A549 treated with AZD9567 at 1 μM for 4 hours (cell line): ENCODE data around the gene CSK. TPM values are rescaled to one million over a fixed set of nuclear protein-coding genes. Genes with fewer than 3 reads are reported as not detected.

ENCODE experiments used
- total RNA-seq: library from RNA; stranded (reverse); fragments of 200-300 nt; extraction: Qiagen RNA extraction; gene quantifications from 5 replicates; pipeline ENCODE4 v1.2.3, GENCODE V29; 2022; ENCODE audit not compliant: insufficient read depth

CSK gene
- 60.3 to 69.4 TPM (median 64.0 TPM) in 5 replicates for total RNA-seq

DNA sequence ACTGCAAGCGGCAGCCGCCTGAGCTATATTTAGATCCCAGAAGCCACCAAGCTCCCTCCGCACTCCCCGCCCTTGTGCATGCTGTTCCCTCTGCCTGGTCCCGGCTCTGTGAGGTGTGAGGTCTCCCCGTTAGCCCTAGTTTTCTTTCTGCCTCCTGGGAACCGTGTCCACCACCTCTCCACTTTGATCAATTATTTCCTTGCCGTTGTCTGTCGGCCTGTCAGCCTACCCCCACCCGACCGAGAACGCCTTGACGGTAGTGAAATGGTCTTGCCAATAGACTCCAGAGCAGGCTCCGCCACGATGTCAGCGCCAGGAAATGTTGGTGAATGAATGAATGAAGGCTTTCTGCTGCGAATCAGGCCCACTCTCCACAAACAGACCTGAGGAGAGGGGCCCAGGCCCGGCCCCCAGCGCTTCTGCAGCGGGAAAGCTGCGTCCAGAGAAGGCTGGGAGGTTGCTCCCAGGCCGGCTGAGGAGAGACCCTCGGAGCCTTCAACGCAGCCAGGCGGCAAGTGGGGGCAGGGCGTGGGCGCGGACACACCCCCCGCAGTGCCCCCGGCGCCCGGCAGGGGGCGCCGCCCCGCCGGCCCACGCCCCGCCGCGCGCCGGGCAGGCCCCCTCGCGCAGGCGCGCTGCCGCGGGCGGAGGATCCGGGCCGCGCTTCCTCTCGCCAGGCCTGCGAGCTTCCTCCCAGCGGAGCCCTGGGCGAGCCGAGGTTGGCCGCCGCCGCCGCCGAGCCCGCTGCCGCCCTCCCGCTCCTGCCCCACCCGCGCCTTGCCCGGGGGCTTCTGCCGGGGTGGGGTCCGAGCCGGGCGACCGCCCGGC lies at the start of gene CSK:
CSK (plus strand) TSS at position 650 of the 828 bp plus-strand sequence. CDS start 16,218 bp downstream, outside the sequence.

DNA sequence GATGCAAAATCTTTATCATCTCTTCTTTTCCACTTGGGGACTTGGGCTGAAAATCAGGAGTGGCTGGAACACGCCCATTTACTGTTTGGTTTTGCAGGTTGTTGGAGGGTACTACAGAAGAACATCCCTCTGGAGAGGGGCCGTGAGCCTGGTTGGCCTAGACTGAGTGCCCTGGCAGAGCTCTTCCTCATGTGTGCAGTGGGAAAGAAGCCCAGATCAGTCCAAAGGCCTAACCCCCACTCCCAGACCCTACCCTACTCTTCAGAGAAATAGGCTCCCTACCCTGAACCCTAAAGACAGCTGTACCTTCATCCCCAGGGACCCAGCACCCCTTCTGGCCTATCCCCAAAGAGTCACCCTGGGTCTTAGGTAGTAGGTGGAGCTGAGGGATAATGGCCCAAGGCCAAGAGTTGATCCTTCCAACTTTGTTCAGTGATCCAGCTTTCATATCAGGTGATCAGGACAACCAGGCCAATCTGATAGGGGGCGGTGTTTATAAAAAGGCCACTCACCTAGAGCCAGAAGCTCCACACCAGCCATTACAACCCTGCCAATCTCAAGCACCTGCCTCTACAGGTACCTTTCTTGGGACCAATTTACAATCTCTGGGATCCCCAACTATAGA lies 33.4 kb upstream of the CSK start, which contains the start of gene CYP1A2:
CYP1A2 (plus strand) TSS at position 524 of the 625 bp plus-strand sequence. CDS start 894 bp downstream, outside the sequence.

DNA sequence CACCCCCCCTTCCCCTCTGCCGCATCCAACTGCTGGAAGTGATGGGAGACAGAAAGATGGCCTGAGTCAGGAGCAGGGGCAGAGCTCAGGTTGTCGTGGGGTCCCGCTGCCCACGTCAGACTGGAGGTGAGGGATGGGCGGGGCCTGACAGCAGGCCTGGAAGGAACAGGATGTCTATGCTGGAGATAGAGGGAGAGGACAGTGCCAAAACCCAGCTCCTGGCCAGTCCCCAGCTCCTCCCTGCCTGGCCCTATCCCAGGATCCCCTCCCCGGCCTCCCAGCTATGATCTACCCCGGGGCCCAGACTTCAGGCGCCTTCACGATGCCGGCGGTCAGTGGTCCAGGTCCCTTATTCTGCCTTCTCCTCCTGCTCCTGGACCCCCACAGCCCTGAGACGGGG lies 30.7 kb downstream of the CSK start, which contains the start of gene LMAN1L:
LMAN1L (plus strand) TSS at position 303 of the 400 bp plus-strand sequence; CDS start at position 323, 20 bp downstream.

DNA sequence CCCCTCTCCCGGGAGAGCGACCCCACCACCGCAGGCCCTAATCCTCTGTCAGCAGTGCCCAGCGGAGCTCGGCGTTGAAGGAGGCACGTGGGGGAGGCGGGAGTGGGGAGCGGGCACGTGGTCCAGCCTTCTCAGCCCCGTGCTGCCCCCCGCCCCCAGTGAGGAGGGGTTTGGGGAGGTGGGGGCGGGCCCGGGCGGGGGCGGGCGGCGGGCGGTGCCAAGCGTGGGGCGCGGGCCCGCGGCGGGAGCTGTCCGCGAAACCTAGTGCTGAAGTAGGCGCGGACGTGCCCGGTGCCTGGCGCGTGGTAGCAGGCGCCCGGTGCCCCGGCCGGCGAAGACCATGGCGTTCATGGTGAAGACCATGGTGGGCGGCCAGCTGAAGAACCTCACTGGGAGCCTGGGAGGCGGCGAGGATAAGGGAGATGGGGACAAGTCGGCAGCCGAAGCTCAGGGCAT lies 44.5 kb downstream of the CSK start, which contains the start of gene CPLX3:
CPLX3 (plus strand) TSS at position 264 of the 456 bp plus-strand sequence; CDS start at position 341, 77 bp downstream.

DNA sequence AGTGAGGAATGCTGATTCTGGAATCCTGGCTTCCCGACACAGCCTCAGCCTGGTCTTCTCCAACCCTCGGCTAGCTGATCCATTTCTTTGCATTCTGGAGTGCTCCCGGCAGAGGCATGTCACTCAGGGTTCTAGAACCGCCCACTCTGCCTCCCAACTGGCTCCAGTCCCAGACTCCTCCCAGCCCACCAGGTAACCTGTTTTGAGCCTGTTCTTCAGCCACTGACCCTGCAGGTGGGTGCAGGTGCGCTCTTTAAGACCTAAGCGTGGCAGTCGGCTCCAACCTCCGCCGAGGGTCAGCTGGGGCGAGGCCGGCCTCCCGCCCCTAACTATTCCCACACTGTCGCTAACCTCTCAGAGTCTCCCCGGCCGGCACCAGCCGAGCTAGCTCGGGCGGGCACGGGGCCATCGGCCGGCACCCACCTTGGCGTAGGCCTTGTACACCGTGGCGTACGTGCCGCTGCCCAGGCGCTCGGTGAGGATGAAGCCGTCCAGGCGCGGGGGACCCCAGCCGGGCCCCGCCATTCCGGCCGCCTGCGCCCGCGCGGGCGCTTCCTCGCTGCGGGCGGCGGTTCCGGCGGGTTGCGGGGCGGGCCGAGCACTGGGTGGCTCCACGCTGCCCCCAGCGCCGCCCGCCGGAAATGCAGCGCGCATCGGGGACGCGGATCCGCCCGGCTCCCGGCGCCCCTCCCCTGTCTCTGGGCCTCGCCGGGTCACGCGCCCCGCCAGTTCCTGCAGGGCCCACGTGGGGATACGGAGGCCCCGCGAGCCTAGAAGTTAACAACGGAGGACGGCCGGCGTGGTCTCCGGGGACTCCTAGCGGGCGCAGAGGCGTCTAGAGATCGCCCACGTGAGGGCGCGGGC lies 60.9 kb downstream of the CSK start, which contains the start of gene ULK3:
ULK3 (minus strand) TSS at position 576 of the 864 bp plus-strand sequence; CDS start at position 525, 51 bp downstream.

Other genes starting within 250 kb of the CSK start
- gene ARID3B, start 240.9 kb upstream of the CSK start, total RNA-seq, result 3.1 to 5.2 TPM (median 3.4 TPM) in 5 replicates
- 31.5 to 59.5 TPM (median 35.6 TPM) in 5 replicates for gene CLK3, start 166.2 kb upstream of the CSK start, total RNA-seq
- gene EDC3, start 86.1 kb upstream of the CSK start, total RNA-seq, result 18.9 to 23.7 TPM (median 20.1 TPM) in 5 replicates
- 1.2 to 3.9 TPM (median 1.7 TPM) in 5 replicates for gene CYP1A1, start 56.6 kb upstream of the CSK start, total RNA-seq
- gene CYP1A2, start 33.2 kb upstream of the CSK start, total RNA-seq, result not detected in 5 replicates
- not detected in 5 replicates for gene LMAN1L, start 30.8 kb downstream of the CSK start, total RNA-seq
- 0.06 to 0.11 TPM (median 0.07 TPM) in 3 of 5 replicates, not detected in the others for gene CPLX3, start 44.5 kb downstream of the CSK start, total RNA-seq
- 24.1 to 42.4 TPM (median 39.7 TPM) in 5 replicates for gene ULK3, start 61.1 kb downstream of the CSK start, total RNA-seq
- 58.6 to 75.9 TPM (median 70.9 TPM) in 5 replicates for gene SCAMP2, start 91.3 kb downstream of the CSK start, total RNA-seq
- gene MPI, start 108.0 kb downstream of the CSK start, total RNA-seq, result 24.8 to 33.8 TPM (median 31.8 TPM) in 5 replicates
- gene FAM219B, start 124.8 kb downstream of the CSK start, total RNA-seq, result 32.8 to 41.8 TPM (median 38.4 TPM) in 5 replicates
- 549 to 606 TPM (median 573 TPM) in 5 replicates for gene COX5A, start 156.0 kb downstream of the CSK start, total RNA-seq
- 14.2 to 27.9 TPM (median 27.3 TPM) in 5 replicates for gene RPP25, start 174.7 kb downstream of the CSK start, total RNA-seq
- 11.2 to 12.6 TPM (median 12.0 TPM) in 5 replicates for gene SCAMP5, start 213.5 kb downstream of the CSK start, total RNA-seq
- 16.0 to 20.1 TPM (median 17.6 TPM) in 5 replicates for gene PPCDC, start 241.5 kb downstream of the CSK start, total RNA-seq